Measurements from ENCODE around the gene SLCO3A1.

DNA sequence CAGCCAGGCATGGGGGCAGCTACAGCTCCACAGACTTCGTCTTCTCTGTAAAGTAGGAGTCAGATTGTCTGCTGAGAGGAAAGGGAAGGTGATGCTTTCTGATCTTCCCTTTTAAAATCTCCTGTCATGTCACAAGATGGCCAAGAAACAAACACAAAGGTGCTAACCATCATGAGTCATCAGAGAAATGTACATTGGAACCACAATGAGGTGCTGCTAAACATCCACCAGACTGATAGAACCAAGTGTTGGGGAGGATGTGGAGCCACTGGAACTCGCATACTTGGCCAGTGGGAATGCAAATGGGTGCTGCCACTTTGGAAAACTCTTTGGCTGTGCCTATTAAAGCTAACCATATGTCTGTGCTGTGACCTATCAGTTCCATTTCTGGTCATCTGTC, 268.8 kb downstream of the SLCO3A1 start:
- no peak for TF ChIP-seq CTCF (IDR thresholded peaks at IDR 0.05)
- TF ChIP-seq POLR2A (IDR thresholded peaks at IDR 0.05): no peak
